Liver (tissue), 2 donors: ENCODE results near the gene ZSCAN10.

Experiments used
- ATF3 ChIP-seq: IDR thresholded peaks from 2 replicates; pipeline ENCODE4 v1.6.1; 2016; ENCODE audit warnings: antibody characterized with exemption
- YY1 ChIP-seq: IDR thresholded peaks from 2 replicates; pipeline ENCODE4 v1.6.1; 2016; ENCODE audit warnings: antibody characterized with exemption, mild to moderate bottlenecking
- donor health status: healthy.

GRCh38 chr16:3045758-3046640, 53.1 kb downstream of the ZSCAN10 start, which contains the start of gene MMP25:
- no peak for TF ChIP-seq ATF3
- no peak for TF ChIP-seq YY1
